ENCODE measurements around the gene ANKS1A.

Gene ANKS1A

GRCh38 chr6:34959224-34959623 lies 70.2 kb downstream of the ANKS1A start:
- no peak for TF ChIP-seq CTCF (IDR thresholded peaks at IDR 0.05; ENCODE audit: low read depth, low read length)
- DNase-seq (ENCODE audit: extremely low read depth, low read depth), result no peak

GRCh38 chr6:34961082-34961481 lies 72.0 kb downstream of the ANKS1A start:
- TF ChIP-seq CTCF (IDR thresholded peaks at IDR 0.05; ENCODE audit: low read depth, low read length), result no peak
- no peak for DNase-seq (ENCODE audit: extremely low read depth, low read depth)

- TF ChIP-seq CTCF (IDR thresholded peaks at IDR 0.05; ENCODE audit: low read depth, low read length), result no peak
- no peak for DNase-seq (ENCODE audit: extremely low read depth, low read depth)
Measured at GRCh38 chr6:34961574-34961973, 72.5 kb downstream of the ANKS1A start.

- no peak for TF ChIP-seq CTCF (IDR thresholded peaks at IDR 0.05; ENCODE audit: low read depth, low read length)
- DNase-seq (ENCODE audit: extremely low read depth, low read depth), result no peak
Measured at GRCh38 chr6:34964564-34964963, 75.5 kb downstream of the ANKS1A start.

- no peak for TF ChIP-seq CTCF (IDR thresholded peaks at IDR 0.05; ENCODE audit: low read depth, low read length)
- no peak for DNase-seq (ENCODE audit: extremely low read depth, low read depth)
Measured at GRCh38 chr6:34967461-34967860, 78.4 kb downstream of the ANKS1A start.

GRCh38 chr6:34969662-34970265 lies 80.7 kb downstream of the ANKS1A start:
- no peak for TF ChIP-seq CTCF (IDR thresholded peaks at IDR 0.05; ENCODE audit: low read depth, low read length)
- no peak for DNase-seq (ENCODE audit: extremely low read depth, low read depth)

- no peak for TF ChIP-seq CTCF (IDR thresholded peaks at IDR 0.05; ENCODE audit: low read depth, low read length)
- DNase-seq (ENCODE audit: extremely low read depth, low read depth), result no peak
Measured at GRCh38 chr6:34970488-34970887, 81.4 kb downstream of the ANKS1A start.

Measured in AG09319 (cell line).